Measurements from ENCODE around the gene SSBP2. TPM values are rescaled to one million over a fixed set of nuclear protein-coding genes. Genes with fewer than 3 reads are reported as not detected.

The SSBP2 gene
- total RNA-seq: 102 TPM
- long read RNA-seq, full-length matches to known transcripts: 106 of 143 reads
- long read RNA-seq, partial matches to known transcripts: 14 of 143 reads
- long read RNA-seq, other reads (novel, unspliced or antisense): 23 of 143 reads

GRCh38 chr5:81751009-81751835 lies at the start of gene SSBP2:
SSBP2 (minus strand) TSS chr5:81751097; CDS start chr5:81751042, 55 bp downstream.
- DNase-seq (ENCODE audit: low spot score): peak; percentile 100
- intact Hi-C loops (cut with DNase I): loop anchor here (1.0 to 10.0 kb wide), 6 partner anchors 36 to 414 kb away; partner anchors contain the start of gene ATG10

- intact Hi-C loops (cut with DNase I): no loop called here
These were observed 44.8 kb upstream of the SSBP2 start for GRCh38 chr5:81795666-81796065.

GRCh38 chr5:81794226-81794625 lies 43.3 kb upstream of the SSBP2 start:
- intact Hi-C loops (cut with DNase I): no loop called here
- DNase-seq (ENCODE audit: low spot score): no peak

More at GRCh38 chr5:81795666-81796065, 44.8 kb upstream of the SSBP2 start:
- DNase-seq (ENCODE audit: low spot score): no peak

- intact Hi-C loops (cut with DNase I): no loop called here
- DNase-seq (ENCODE audit: low spot score): no peak
These were observed 39.4 kb upstream of the SSBP2 start for GRCh38 chr5:81790336-81790735.

- DNase-seq (ENCODE audit: low spot score): no peak
- intact Hi-C loops (cut with DNase I): loop anchor here (10.0 kb wide), 1 partner anchor 376 kb away; no protein-coding TSS in a partner anchor
These were observed 38.1 kb upstream of the SSBP2 start for GRCh38 chr5:81789033-81789432.

GRCh38 chr5:81788329-81788728 lies 37.4 kb upstream of the SSBP2 start:
- no peak for DNase-seq (ENCODE audit: low spot score)
- intact Hi-C loops (cut with DNase I): loop anchor here (1.0 to 10.0 kb wide), 2 partner anchors 63 to 376 kb away; no protein-coding TSS in a partner anchor

GRCh38 chr5:81787474-81788242 lies 36.8 kb upstream of the SSBP2 start:
- no peak for DNase-seq (ENCODE audit: low spot score)

GRCh38 chr5:81786991-81787390 lies 36.1 kb upstream of the SSBP2 start:
- intact Hi-C loops (cut with DNase I): loop anchor here (1.0 to 10.0 kb wide), 2 partner anchors 36 to 378 kb away; partner anchors contain the start of gene SSBP2
- no peak for DNase-seq (ENCODE audit: low spot score)

More at GRCh38 chr5:81787474-81788242, 36.8 kb upstream of the SSBP2 start:
- intact Hi-C loops (cut with DNase I): loop anchor here (1.0 to 10.0 kb wide), 3 partner anchors 36 to 377 kb away; partner anchors contain the start of gene SSBP2

- no peak for DNase-seq (ENCODE audit: low spot score)
- intact Hi-C loops (cut with DNase I): loop anchor here (10.0 kb wide), 1 partner anchor 378 kb away; no protein-coding TSS in a partner anchor
These were observed 35.6 kb upstream of the SSBP2 start for GRCh38 chr5:81786496-81786895.

GRCh38 chr5:81785322-81785721 lies 34.4 kb upstream of the SSBP2 start:
- DNase-seq (ENCODE audit: low spot score): no peak
- intact Hi-C loops (cut with DNase I): loop anchor here (10.0 kb wide), 1 partner anchor 379 kb away; no protein-coding TSS in a partner anchor

- DNase-seq (ENCODE audit: low spot score): no peak
- intact Hi-C loops (cut with DNase I): loop anchor here (10.0 kb wide), 1 partner anchor 381 kb away; no protein-coding TSS in a partner anchor
These were observed 32.5 kb upstream of the SSBP2 start for GRCh38 chr5:81783401-81783800.

- no peak for DNase-seq (ENCODE audit: low spot score)
- intact Hi-C loops (cut with DNase I): loop anchor here (10.0 kb wide), 1 partner anchor 382 kb away; no protein-coding TSS in a partner anchor
These were observed 31.9 kb upstream of the SSBP2 start for GRCh38 chr5:81782811-81783210.

GRCh38 chr5:81779916-81780266 lies 29.0 kb upstream of the SSBP2 start:
- no peak for DNase-seq (ENCODE audit: low spot score)

GRCh38 chr5:81779125-81779915 lies 28.4 kb upstream of the SSBP2 start:
- intact Hi-C loops (cut with DNase I): no loop called here
- peak; percentile 89 for DNase-seq (ENCODE audit: low spot score)

More at GRCh38 chr5:81779916-81780266, 29.0 kb upstream of the SSBP2 start:
- intact Hi-C loops (cut with DNase I): loop anchor here (10.0 kb wide), 1 partner anchor 385 kb away; no protein-coding TSS in a partner anchor

GRCh38 chr5:81778642-81779041 lies 27.7 kb upstream of the SSBP2 start:
- DNase-seq (ENCODE audit: low spot score): no peak
- intact Hi-C loops (cut with DNase I): no loop called here

GRCh38 chr5:81776258-81776657 lies 25.4 kb upstream of the SSBP2 start:
- intact Hi-C loops (cut with DNase I): no loop called here
- DNase-seq (ENCODE audit: low spot score): no peak

- no peak for DNase-seq (ENCODE audit: low spot score)
- intact Hi-C loops (cut with DNase I): no loop called here
These were observed 23.5 kb upstream of the SSBP2 start for GRCh38 chr5:81774374-81774773.

GRCh38 chr5:81773574-81773973 lies 22.7 kb upstream of the SSBP2 start:
- intact Hi-C loops (cut with DNase I): no loop called here

GRCh38 chr5:81773161-81773560 lies 22.3 kb upstream of the SSBP2 start:
- intact Hi-C loops (cut with DNase I): no loop called here
- no peak for DNase-seq (ENCODE audit: low spot score)

More at GRCh38 chr5:81773574-81773973, 22.7 kb upstream of the SSBP2 start:
- DNase-seq (ENCODE audit: low spot score): no peak

All from cardiac septum (tissue), 1 donor.